GM21390 (cell line): ENCODE data around the gene ACKR1.
A peak's percentile ranks its signal among the peaks of the same experiment; 100 is the strongest.

ENCODE experiments used
- ATAC-seq: cut with Tn5 transposase; IDR thresholded peaks from one replicate; pipeline ENCODE4 v1.9.1; 2021; ENCODE audit not compliant: unreplicated experiment

The ACKR1 gene, protein sequence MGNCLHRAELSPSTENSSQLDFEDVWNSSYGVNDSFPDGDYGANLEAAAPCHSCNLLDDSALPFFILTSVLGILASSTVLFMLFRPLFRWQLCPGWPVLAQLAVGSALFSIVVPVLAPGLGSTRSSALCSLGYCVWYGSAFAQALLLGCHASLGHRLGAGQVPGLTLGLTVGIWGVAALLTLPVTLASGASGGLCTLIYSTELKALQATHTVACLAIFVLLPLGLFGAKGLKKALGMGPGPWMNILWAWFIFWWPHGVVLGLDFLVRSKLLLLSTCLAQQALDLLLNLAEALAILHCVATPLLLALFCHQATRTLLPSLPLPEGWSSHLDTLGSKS

DNA sequence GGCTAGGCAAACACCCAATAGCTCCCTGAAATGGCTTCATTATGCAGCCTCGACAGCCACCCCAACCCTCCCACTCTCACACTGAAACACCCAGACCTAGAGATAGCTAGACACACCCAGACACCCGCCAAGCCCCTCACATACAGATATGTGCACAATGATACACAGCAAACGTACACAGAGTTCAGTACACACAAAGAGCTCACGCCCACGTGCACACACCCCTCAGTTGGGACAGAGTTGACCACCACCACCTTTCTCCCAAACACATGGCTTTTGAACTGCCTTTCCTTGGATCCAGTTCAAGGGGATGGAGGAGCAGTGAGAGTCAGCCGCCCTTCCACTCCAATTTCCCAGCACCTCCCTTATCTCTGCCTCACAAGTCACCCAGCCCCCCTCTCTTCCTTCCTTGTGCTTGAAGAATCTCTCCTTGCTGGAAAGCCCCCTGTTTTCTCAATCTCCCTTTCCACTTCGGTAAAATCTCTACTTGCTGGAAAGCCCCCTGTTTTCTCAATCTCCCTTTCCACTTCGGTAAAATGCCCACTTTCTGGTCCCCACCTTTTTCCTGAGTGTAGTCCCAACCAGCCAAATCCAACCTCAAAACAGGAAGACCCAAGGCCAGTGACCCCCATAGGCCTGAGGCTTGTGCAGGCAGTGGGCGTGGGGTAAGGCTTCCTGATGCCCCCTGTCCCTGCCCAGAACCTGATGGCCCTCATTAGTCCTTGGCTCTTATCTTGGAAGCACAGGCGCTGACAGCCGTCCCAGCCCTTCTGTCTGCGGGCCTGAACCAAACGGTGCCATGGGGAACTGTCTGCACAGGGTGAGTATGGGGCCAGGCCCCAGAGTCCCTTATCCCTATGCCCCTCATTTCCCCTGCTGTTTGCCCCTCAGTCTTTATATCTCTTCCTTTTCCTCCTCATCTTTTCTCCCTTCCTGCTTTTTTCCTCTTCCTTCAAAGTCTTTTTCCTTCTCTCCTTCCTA lies at the start of gene ACKR1:
Gene ACKR1, plus strand, starts transcription at position 715 of the 981 bp plus-strand sequence. Its CDS starts 85 bp downstream, at position 800.
- ATAC-seq: no peak

DNA sequence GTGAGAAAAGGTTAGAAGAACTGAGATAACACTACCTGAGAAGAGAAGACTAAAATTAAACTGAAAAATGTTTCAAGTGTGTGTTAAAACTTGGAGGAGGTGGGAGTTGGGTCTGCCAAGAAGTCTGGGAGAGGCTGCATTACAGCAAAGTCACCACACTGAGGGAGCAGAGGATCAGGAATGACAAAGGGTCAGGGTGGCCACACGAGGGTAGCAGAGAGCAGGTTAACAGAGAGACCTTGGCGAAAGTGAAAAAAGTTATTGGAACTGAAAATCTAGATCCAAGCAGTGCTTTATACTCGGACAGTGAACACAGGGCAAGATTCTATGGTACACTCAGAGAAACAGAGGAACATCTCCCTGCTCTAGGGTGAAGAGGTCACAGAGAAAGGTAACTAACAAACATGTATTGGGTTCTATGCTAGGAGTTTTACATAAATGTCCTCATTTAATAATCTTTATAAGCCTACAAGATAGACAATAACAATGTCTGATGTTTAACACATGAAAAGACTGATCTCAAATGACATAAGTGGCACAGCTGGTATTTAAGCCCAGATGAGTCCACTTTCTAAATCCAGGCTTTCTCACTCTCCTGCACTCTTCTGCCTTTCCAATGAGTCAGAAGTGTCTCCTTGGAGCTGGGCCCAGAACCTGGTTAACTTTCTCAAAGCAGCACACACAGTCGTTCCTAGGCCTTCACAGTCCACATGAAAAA lies 43.5 kb upstream of the ACKR1 start:
- peak; percentile 96 for ATAC-seq

DNA sequence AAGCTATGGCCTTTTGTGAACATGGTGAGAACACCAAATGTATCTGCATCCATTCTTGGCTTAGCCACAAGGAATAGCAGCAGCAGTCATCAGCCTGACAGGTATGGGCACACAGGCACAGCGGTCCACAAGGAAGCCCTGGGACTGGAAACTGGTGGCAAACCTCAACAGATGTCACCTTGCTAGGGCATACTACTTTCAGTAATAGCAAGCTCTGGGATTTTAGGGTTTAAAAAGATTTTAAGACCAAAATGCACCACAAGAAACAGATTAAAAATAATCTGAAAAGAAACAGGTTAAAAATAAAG lies 43.0 kb upstream of the ACKR1 start:
- no peak for ATAC-seq

DNA sequence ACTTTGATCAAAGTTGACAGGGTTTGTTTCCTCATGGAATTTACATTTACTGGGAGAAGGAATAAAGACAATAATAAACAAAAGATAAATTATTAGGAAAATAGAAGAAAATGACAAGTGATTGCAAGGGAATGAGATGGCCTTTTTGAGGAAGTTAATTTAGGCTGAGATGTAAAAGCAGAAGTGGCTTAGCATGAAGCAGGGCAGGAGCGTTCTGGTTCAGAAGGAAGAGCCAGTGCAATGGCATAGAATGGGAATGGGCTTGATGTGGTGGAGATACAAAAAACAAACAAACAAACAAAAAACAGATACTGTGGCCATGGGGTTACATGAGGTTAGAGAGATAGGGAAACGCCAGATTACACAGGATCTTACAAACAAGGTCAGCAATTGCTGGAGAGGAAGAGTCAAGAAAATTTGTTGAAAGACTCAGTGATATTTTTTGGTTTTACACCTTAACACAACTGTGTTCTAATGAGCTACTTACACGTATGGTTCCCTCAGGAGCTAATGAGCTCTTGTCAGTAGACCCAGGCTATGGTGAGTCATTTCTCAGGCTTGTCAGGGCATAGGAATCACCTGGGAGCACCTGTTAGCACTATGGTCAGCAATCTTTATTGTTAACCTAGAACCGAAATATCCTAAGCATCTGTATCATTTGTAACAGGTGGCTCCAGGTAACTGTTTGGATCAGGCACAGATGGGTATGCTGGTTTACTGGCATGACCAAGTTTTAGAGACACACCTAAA lies 42.0 kb upstream of the ACKR1 start:
- no peak for ATAC-seq

DNA sequence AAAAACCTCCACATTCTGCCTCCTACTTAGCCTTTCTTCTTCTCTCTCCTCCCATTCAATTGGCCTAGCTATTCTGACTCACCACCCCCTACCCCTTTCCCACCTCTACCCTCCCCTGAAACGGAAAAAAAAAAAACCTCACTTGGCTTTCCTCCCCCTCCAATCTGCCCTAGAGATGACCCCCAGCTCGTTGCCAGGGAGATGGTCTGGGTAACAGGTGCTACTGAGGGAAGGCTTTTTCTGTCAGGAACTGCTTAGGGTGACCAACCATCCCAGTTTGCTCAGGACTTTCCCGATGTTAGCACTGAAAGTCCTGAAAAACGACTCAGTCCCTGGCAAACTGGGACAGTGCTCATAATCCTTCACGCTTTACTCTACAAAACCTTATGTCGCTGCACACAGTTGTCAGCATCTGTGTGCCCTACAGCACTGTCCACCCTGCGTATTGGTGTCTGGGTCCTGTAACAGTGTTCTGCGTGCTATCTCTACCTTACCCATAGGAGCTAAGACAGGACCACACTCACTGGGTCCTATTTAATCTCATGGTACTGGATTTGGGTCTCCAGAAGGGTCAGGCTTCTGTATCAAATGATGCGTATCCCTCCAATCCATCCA lies 41.0 kb upstream of the ACKR1 start:
- ATAC-seq: no peak

DNA sequence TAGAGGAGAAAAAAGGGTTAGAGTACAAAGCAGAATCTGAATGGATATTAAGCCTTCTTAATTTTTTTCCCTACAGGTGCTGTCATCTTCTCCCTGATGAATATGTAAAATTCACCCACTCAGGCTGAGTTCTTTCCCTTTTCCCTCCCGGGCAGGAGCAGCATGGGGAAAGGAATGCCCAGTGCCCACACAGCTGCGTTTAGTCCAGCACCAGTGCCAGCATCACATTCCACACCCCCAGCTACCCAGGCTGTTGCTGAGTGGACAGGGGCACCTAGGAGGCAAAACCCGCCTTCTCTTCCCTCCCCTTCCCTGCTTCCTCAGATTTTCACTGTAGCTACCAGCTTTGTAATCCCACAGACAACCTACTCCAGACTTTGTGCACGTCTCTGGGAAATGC lies 36.6 kb upstream of the ACKR1 start:
- no peak for ATAC-seq

DNA sequence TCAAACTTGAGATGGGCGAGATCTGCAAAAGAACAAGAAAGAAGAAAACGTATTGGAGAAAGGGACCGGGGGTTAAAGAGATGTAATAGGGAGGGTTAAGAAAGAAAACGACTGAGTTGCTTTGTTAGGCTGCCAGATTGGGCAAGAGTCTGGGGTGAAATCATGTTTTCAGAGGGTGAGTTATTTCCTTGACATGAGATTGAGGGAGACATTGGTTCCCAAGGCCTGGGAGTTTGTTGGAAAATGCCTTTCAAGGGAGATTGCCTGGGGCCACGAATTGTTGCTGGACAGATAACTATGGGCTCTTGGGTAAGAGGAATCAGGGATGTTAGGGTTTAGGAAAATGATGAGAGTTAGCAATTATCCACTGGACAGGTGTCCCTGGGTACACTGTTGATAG lies 34.0 kb upstream of the ACKR1 start:
- no peak for ATAC-seq

DNA sequence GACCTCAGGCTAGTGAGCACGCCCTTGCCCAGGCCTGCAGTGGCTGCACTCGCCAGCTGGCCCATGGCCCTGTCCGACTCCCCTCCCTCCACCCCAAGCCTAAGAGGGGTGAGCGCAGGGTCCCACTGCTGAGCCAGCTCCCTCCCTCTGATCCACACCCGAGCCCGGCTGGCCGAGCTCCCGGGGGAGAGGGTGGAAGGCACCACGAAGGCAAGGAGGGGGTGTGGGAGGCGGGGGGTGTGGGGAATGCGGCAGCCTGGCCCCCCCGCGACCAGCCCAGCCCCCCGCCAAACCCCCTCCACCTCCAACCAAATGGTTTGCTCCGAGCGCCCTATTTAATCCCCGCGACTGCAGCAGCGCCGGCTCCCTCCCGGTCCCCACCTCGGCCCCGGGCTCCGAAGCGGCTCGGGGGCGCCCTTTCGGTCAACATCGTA lies 33.4 kb upstream of the ACKR1 start, which contains the start of gene CADM3:
Gene CADM3, plus strand, starts transcription at position 362 of the 434 bp plus-strand sequence. CDS start 151 bp downstream, outside the sequence.
- ATAC-seq: no peak

DNA sequence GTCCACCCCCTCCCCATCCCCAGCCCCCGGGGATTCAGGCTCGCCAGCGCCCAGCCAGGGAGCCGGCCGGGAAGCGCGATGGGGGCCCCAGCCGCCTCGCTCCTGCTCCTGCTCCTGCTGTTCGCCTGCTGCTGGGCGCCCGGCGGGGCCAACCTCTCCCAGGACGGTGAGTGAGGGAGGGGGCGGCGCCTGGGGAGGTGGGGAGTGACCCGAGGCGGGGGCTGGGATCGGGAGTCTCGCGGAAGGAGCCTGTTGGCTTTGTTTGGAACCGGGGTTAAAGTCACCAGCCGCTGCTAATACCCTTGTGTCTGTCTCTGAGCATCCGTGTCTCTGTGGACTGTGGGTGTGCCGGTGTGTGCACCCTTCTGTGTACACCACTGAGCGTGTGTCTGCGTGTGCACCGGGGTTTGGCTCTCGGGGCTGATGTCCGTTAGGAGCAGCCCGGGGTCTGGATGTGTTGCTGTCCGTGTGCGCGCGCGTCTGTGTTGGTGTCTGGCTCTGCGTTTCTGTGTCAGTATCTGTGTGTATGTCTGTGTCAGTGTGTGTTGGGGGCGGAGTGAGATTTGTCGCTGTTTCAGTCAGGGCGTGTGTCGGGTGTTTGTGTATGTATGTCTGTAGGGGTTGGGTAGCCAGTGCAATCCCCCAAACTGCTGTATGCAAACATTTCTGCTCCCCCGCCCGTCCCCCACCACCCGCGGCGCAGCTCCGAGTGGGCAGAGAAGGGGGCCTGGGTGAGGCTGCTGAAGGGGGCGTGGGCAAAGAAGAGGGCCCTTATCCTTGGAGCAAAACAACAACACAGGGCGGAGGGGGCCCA lies 32.8 kb upstream of the ACKR1 start:
- no peak for ATAC-seq

DNA sequence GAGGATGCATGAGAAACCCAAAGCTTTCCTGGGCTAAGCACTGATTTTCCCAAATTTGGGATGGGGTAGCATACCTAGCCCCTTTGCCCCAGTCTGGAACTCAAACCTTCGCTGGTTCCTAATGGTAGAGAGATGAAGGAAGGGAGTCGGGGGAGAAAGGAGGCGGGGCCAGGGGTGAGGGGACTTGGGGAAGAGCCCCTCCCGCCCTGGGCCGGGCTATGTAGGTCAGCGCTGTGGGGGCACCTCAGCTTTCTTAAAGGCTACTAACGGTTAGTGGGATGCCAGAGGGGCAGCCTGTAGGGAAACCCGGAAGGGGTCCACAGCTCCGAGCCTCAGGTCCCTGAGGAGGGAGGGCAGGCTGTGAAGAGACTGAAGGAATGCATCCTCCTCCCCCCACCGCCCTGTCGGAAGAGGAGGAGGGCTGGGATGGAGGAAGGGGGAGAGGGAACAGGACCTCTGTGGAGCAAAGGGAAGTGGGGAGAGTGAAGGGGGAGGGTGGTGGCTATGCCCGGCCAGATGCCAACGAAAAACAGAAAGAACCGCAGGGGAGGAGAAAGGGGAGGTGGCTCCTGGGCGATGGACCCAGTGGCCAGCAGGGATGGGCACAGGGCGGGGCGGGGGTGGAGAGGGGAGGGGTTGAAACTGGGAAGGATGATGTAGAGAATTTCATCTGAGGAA lies 31.9 kb upstream of the ACKR1 start:
- no peak for ATAC-seq

DNA sequence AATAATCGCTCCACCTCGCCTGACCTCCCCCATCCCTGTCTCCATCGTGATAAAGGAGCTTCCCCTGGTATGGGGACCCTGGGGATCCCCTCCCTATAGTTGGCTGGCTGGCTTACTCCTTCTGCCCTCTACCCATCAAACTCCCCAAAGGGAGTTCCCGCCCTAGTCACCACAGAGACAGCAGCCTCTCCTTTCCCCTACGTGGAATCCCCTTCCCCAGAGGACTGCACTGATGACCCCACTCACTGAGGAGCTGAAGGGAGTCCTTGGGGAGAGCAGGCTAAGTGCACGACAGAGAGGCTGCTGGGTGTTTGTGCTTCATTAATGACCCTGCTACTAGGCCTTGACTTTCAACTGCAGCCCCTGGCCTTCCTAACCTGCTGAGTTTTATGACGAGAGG lies 31.4 kb upstream of the ACKR1 start:
- ATAC-seq: no peak

DNA sequence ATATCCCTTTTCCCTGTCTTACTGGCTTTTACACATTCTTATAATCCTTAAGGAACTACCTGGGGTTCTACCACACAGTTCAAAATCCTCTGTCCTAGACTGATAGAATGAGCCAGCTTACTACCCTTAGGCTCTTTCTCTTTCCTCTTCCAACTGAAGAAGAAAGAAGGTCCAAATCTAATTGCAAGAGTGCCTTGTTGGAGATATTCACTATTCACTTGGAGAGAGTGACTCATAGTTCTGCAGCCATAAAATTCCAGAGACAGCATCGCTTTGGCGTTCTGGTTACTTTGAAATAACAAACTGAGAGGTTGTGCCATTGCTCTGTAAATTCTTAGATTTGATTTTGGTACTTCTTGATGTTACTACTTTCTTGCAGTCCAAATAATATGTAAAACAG lies 29.1 kb upstream of the ACKR1 start:
- ATAC-seq: no peak

DNA sequence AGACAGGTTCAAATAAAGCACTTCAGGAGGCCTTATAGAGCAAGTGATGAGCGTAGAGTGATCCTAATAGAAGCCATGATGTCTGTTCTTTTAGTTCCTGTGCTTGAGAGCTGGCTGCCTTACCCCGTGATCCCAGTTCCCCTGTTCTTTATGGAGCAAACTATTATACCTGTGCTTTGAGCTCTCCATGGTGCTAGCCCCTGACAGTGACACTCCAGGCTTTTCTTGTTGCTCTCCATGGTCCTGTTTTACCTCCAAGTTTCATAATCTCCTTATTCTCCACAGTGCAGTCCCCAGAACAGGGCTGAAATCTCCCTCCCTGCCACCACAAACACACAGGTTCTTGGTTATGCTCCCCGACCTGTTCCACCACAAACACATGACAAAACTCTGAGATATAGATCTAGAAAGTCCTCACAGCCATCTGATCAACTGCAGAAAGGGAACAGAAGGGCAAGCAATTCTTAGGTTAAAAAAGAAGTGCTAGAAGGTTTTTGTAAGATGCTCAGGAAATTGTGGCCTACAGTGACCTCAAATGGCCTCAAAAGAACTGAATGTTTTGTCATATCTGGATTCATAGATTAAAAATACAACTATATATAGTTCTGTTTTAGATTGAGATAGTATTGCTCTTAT lies 27.3 kb upstream of the ACKR1 start:
- ATAC-seq: no peak

DNA sequence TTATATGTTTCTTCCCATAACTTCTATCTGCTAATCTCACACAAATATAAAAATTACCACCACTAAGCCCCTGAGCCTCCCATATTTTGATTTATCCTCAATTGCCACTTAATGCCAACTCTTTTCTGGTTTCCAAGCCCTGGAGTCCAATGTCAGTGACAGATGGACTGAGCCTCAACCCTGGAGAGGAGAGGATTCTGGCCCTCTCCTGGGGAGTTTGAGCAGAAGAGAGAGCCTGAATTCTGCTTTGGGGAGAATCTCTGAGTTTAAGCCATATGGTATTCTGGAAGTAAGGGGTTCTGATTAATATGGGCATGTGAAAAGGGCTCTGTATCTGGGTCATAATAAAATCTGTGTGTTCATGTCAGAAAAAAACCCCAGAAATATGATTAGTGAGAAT lies 24.8 kb upstream of the ACKR1 start:
- ATAC-seq: no peak

DNA sequence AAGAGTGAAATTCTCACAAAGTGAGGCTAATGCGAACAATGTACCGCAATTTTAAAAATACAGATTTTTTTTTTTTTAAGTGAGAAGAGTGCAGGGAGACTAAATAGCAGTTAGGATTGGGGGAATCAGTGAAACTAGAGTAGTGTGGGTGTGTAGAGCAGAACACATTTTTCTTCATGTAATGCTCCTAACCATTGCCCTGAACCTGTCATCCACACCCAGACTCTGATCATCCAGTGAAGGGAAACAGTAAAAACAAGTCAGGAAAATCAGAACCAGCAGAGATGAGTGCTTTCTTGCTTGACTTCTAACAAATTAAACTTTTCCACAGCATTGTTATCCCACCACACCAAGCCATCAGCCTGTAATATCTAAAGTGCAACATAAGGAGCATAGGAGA lies 24.2 kb upstream of the ACKR1 start:
- ATAC-seq: no peak

DNA sequence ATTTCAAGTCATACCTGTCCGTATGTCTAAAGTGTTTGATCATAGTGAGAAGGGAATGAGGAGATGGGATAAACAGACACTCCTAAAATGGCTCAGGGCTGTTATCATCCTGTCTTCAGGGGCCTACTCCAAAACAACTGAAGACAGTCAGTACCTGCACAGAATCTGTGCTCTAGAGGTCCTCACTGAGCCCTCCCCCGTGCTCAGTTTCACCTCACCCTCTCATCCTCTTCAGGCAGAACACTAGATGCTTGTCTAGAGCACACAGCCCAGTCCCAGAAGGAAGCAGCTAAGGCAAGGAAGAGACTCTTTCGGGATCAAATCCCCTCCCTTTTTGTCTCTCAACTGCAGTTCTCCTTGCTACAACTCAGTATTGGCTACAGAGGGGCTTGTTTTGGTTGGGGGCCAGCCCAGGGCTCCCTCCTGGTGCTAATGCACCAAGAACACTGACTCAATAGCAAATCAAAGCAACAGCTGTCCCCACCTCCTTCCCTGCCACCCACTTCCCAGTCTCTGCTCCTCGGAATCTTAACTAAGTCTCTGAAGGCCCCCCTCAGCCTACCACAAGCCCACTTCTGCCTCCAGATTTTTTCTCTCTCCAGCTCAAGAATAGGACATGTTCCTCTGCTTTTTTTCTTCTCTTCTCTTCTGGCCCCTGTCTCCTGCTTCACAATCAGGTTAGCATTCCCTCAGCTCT lies 23.2 kb upstream of the ACKR1 start:
- ATAC-seq: no peak

DNA sequence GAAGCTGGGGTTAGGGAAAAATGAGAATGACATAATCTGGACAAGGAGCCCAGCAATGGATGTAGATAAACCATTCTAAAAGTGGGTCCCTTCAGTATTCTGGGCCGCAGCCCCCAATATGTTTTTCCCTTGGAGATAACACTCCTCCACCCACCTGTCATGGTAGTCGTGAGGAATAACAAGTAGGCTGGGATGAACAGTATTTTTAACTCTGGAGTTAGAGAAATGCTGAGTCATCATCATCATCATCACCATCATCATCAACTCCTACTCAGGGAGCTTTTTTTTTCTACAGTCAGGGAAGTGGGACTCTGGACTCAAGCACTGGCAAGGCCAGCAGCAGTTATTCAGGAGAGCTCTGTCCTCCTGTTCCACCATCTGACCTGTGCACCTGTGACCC lies 20.5 kb upstream of the ACKR1 start:
- no peak for ATAC-seq

DNA sequence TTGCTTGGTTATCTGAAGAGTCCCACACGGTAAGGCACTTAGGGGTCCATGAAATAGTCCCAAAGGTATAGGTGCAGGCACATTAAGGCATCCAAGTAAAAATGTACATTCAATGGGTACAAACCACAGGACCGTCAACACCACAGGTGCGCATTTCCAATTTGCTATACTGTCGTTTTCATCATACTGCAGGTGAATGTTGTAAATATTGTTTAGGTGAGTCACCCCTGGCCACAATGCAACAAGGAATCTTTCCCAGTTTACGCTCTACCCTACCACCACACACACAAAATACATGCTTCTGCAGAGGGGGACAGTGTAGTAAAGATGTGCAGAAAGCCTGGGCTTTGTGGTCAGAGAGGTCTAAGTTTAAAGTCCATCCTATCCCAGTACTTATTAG lies 19.6 kb upstream of the ACKR1 start:
- ATAC-seq: no peak
